HG03378 (cell line): ENCODE data around the gene PCDH19.

Experiments
- ATAC-seq: cut with Tn5 transposase; IDR thresholded peaks from one replicate; pipeline ENCODE4 v1.9.1; 2021; ENCODE audit warnings: mild to moderate bottlenecking, moderate library complexity; ENCODE audit not compliant: unreplicated experiment

PCDH19 gene

GRCh38 chrX:100405424-100405823 is 4.6 kb downstream of the PCDH19 start:
- no peak for ATAC-seq

GRCh38 chrX:100404851-100405250 is 5.2 kb downstream of the PCDH19 start:
- ATAC-seq = no peak

GRCh38 chrX:100395781-100396180 is 14.3 kb downstream of the PCDH19 start:
- no peak for ATAC-seq

- ATAC-seq = no peak
Measured at GRCh38 chrX:100381619-100382018, 28.5 kb downstream of the PCDH19 start.

GRCh38 chrX:100379388-100379986 is 30.6 kb downstream of the PCDH19 start:
- ATAC-seq = no peak

GRCh38 chrX:100377826-100378225 is 32.2 kb downstream of the PCDH19 start:
- no peak for ATAC-seq

GRCh38 chrX:100376576-100376975 is 33.5 kb downstream of the PCDH19 start:
- no peak for ATAC-seq

GRCh38 chrX:100373673-100374072 is 36.4 kb downstream of the PCDH19 start:
- ATAC-seq = no peak

GRCh38 chrX:100368167-100368566 is 41.9 kb downstream of the PCDH19 start:
- ATAC-seq = no peak

- no peak for ATAC-seq
Measured at GRCh38 chrX:100363896-100364295, 46.2 kb downstream of the PCDH19 start.

GRCh38 chrX:100358766-100359165 is 51.3 kb downstream of the PCDH19 start:
- ATAC-seq = no peak

- ATAC-seq = no peak
Measured at GRCh38 chrX:100356351-100356896, 53.6 kb downstream of the PCDH19 start.

GRCh38 chrX:100355680-100356079 is 54.4 kb downstream of the PCDH19 start:
- no peak for ATAC-seq

GRCh38 chrX:100353326-100353725 is 56.7 kb downstream of the PCDH19 start:
- ATAC-seq = no peak

GRCh38 chrX:100350704-100351489 is 59.2 kb downstream of the PCDH19 start:
- no peak for ATAC-seq

GRCh38 chrX:100349391-100349790 is 60.7 kb downstream of the PCDH19 start:
- no peak for ATAC-seq

- ATAC-seq = no peak
Measured at GRCh38 chrX:100341142-100341510, 68.9 kb downstream of the PCDH19 start.

- no peak for ATAC-seq
Measured at GRCh38 chrX:100340491-100341141, 69.5 kb downstream of the PCDH19 start.

- ATAC-seq = no peak
Measured at GRCh38 chrX:100328351-100328750, 81.7 kb downstream of the PCDH19 start.

GRCh38 chrX:100319716-100320115 is 90.4 kb downstream of the PCDH19 start:
- ATAC-seq = no peak

- ATAC-seq = no peak
Measured at GRCh38 chrX:100316987-100317386, 93.1 kb downstream of the PCDH19 start.

- no peak for ATAC-seq
Measured at GRCh38 chrX:100315566-100315965, 94.5 kb downstream of the PCDH19 start.
